Kidney epithelial cell (primary cell): ENCODE results near the gene PCDHA7. TPM values are rescaled to one million over a fixed set of nuclear protein-coding genes. Genes with fewer than 3 reads are reported as not detected.
"Not testable (repeated sequence)": the region's sequence is repeated elsewhere in the genome, so short reads cannot be mapped to it uniquely, and the experiment has no call there.

Experiments used
- DNase-seq: peaks from one replicate; pipeline ENCODE4 v3.0.0-alpha.2; 2010; ENCODE audit warnings: low read depth
- H3K27me3 ChIP-seq: 2 replicates; pipeline ENCODE4 v1.6.0; 2011; ENCODE audit warnings: low read length; ENCODE audit not compliant: control insufficient read depth, insufficient read depth
- H3K36me3 ChIP-seq: 2 replicates; pipeline ENCODE4 v1.5.1; 2011; ENCODE audit warnings: low read length; ENCODE audit not compliant: control insufficient read depth, insufficient read depth
- H3K4me3 ChIP-seq: 2 replicates; pipeline ENCODE4 v1.5.1; 2011; ENCODE audit warnings: low read depth, mild to moderate bottlenecking, control low read depth, low read length
- CTCF ChIP-seq: IDR thresholded peaks from 2 replicates; pipeline ENCODE4 v1.5.1; 2011; ENCODE audit warnings: mild to moderate bottlenecking, moderate library complexity, low read length, control low read depth, inconsistent platforms; ENCODE audit not compliant: insufficient read depth, poor library complexity, severe bottlenecking
- total RNA-seq: library from RNA; depleted of rRNA; stranded (reverse); fragments of >200 nt; gene quantifications from 2 replicates; pipeline ENCODE4 v1.2.3, GENCODE V29; 2015

The PCDHA7 gene
- total RNA-seq, 1 donor from 2014 or later, result 0.25 TPM

- TF ChIP-seq CTCF, result no peak
- Histone ChIP-seq H3K36me3 (no peaks in the 10 kb centered on the region), H3K27me3 (no peaks in the 10 kb centered on the region), H3K4me3 (no peak overlapping the region)
- no peak for DNase-seq
Observed at GRCh38 chr5:140823475-140823874, 10.6 kb upstream of the PCDHA7 start.

- no peak within 1 kb of the TSS for H3K4me3 ChIP-seq
- H3K27me3 ChIP-seq, result no peaks in the 10 kb centered on the region
- no peak for TF ChIP-seq CTCF
- H3K36me3 ChIP-seq, result no peaks in the 10 kb centered on the region
- DNase-seq, result no peak
Observed at GRCh38 chr5:140827704-140828361, 6.2 kb upstream of the PCDHA7 start, which contains the start of gene PCDHA6. TSS of gene PCDHA6 (plus strand) at chr5:140827960. CDS start at chr5:140828092, 132 bp downstream.

- no peak for DNase-seq
- H3K4me3 ChIP-seq, result no peak overlapping the region
- no peaks in the 10 kb centered on the region for H3K27me3 ChIP-seq
- no peak for TF ChIP-seq CTCF
- H3K36me3 ChIP-seq, result no peaks in the 10 kb centered on the region
Observed at GRCh38 chr5:140828362-140828737, 5.7 kb upstream of the PCDHA7 start.

- not testable (repeated sequence) for DNase-seq, H3K4me3 ChIP-seq, H3K27me3 ChIP-seq, H3K36me3 ChIP-seq
Observed at GRCh38 chr5:140829511-140830501, 4.3 kb upstream of the PCDHA7 start.

DNA sequence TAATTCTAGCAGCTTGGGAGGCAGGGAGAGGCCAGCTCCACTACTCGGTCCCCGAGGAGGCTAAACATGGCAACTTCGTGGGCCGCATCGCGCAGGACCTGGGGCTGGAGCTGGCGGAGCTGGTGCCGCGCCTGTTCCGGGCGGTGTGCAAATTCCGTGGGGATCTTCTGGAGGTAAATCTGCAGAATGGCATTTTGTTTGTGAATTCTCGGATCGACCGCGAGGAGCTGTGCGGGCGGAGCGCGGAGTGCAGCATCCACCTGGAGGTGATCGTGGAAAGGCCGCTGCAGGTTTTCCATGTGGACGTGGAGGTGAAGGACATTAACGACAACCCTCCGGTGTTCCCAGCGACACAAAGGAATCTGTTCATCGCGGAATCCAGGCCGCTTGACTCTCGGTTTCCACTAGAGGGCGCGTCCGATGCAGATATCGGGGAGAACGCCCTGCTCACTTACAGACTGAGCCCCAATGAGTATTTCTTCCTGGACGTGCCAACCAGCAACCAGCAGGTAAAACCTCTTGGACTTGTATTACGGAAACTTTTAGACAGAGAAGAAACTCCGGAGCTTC, 455 bp downstream of the PCDHA7 start:
- H3K4me3 ChIP-seq, H3K36me3 ChIP-seq, H3K27me3 ChIP-seq, DNase-seq: not testable (repeated sequence)

- DNase-seq, result no peak
- H3K36me3 ChIP-seq, result no peaks in the 10 kb centered on the region
- H3K4me3 ChIP-seq, result no peak overlapping the region
- H3K27me3 ChIP-seq, result no peaks in the 10 kb centered on the region
- no peak for TF ChIP-seq CTCF
Observed at GRCh38 chr5:140835622-140836510, 1.8 kb downstream of the PCDHA7 start.
